ENCODE data around the gene WDR38.

The WDR38 gene

DNA sequence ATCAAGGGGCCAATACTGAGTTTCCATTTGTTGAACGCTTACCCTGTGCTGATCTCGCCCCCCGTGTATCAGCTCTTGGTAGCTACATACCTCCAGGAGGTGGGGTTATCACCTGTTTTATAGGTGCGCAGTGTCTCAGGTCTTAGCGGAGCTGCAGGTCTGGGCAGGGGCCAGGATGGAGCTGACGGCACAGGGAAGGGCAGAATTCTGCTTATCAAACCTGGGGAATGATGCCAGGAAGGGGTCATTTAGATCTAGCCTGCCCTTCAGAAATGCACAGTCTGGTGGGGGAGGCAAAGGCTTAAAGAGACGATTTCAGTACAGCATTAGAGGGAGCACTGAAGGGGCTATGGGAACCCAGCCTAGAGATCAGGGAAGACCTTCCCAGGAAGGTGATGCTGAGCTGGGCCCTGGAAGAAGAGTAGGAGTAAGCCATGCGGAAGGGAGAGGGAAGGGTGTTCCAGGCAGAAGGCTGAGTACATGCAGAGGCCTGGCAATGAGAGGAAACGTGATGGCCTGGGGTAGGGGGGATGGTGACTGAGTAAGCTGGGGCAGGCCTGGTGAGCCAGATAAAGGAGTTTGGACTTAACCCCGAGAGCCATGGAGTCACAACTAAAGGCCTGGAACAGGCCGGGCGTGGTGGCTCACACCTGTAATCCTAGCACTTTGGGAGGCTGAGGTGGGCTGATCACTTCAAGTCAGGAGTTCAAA lies 44.9 kb upstream of the WDR38 start:
- no peak for TF ChIP-seq EZH2phosphoT487 (IDR thresholded peaks at IDR 0.05; ENCODE audit: borderline replicate concordance, low read length)
- TF ChIP-seq, protein P1, sequence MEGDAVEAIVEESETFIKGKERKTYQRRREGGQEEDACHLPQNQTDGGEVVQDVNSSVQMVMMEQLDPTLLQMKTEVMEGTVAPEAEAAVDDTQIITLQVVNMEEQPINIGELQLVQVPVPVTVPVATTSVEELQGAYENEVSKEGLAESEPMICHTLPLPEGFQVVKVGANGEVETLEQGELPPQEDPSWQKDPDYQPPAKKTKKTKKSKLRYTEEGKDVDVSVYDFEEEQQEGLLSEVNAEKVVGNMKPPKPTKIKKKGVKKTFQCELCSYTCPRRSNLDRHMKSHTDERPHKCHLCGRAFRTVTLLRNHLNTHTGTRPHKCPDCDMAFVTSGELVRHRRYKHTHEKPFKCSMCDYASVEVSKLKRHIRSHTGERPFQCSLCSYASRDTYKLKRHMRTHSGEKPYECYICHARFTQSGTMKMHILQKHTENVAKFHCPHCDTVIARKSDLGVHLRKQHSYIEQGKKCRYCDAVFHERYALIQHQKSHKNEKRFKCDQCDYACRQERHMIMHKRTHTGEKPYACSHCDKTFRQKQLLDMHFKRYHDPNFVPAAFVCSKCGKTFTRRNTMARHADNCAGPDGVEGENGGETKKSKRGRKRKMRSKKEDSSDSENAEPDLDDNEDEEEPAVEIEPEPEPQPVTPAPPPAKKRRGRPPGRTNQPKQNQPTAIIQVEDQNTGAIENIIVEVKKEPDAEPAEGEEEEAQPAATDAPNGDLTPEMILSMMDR (IDR thresholded peaks at IDR 0.05; ENCODE audit: low read depth, low read length, poor library complexity, severe bottlenecking), result no peak
- Histone ChIP-seq H3K27ac (ENCODE audit: low read depth, low read length) (no peak overlapping the region), H3K36me3 (ENCODE audit: control insufficient read depth, low read length) (no peaks in the 10 kb centered on the region), H3F3A (ENCODE audit: control insufficient read depth, insufficient read depth) (no peaks in the 10 kb centered on the region), H4K20me1 (ENCODE audit: control insufficient read depth, insufficient read depth, low read depth, low read length) (no peaks in the 10 kb centered on the region), H3K9me3 (ENCODE audit: control insufficient read depth, insufficient read depth, low read length) (no peaks in the 10 kb centered on the region), H3K4me2 (ENCODE audit: low read length) (no peak overlapping the region), H3K9me2 (replicated peaks; ENCODE audit: control insufficient read depth, low read length) (no peaks in the 10 kb centered on the region), H3K4me1 (ENCODE audit: control insufficient read depth, low read length) (no peaks in the 10 kb centered on the region), H3K4me3 (ENCODE audit: low read length) (no peak overlapping the region), H3K27me3 (ENCODE audit: control insufficient read depth, low read length) (peaks cover under 1% of the 10 kb centered on the region), H3K79me2 (ENCODE audit: control insufficient read depth, low read length) (no peaks in the 10 kb centered on the region)

DNA sequence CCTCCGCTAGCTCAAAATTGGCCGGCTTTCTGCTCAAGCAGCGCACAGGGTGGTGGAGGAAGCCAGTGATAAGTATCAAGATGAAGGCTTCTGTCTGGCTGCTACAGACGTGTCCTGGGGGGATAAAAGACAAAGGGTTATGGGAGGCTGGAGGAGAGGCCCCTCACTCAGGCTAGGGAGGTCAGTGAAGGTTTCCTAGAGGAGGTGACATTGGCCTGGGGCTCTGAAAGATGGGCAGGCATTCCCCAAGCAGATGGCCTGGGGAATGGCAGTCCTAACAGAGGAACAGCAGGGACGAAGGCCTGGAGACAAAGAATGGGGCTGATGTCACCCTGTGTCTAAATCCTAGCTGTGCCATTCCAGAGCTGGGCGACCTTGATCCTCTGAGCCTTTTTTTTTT lies 44.0 kb upstream of the WDR38 start:
- H3K27me3 ChIP-seq (ENCODE audit: control insufficient read depth, low read length), result peaks cover 9% of the 10 kb centered on the region
- H4K20me1 ChIP-seq (ENCODE audit: control insufficient read depth, insufficient read depth, low read depth, low read length), result no peaks in the 10 kb centered on the region
- no peaks in the 10 kb centered on the region for H3F3A ChIP-seq (ENCODE audit: control insufficient read depth, insufficient read depth)
- no peaks in the 10 kb centered on the region for H3K9me3 ChIP-seq (ENCODE audit: control insufficient read depth, insufficient read depth, low read length)
- no peaks in the 10 kb centered on the region for H3K4me1 ChIP-seq (ENCODE audit: control insufficient read depth, low read length)
- no peak overlapping the region for H3K4me3 ChIP-seq (ENCODE audit: low read length)
- no peak overlapping the region for H3K4me2 ChIP-seq (ENCODE audit: low read length)
- no peaks in the 10 kb centered on the region for H3K36me3 ChIP-seq (ENCODE audit: control insufficient read depth, low read length)
- H3K27ac ChIP-seq (ENCODE audit: low read depth, low read length), result no peak overlapping the region
- no peaks in the 10 kb centered on the region for H3K79me2 ChIP-seq (ENCODE audit: control insufficient read depth, low read length)
- TF ChIP-seq EZH2phosphoT487 (IDR thresholded peaks at IDR 0.05; ENCODE audit: borderline replicate concordance, low read length), result no peak
- TF ChIP-seq, protein P1 (IDR thresholded peaks at IDR 0.05; ENCODE audit: low read depth, low read length, poor library complexity, severe bottlenecking), result no peak
- H3K9me2 ChIP-seq (replicated peaks; ENCODE audit: control insufficient read depth, low read length), result no peaks in the 10 kb centered on the region

DNA sequence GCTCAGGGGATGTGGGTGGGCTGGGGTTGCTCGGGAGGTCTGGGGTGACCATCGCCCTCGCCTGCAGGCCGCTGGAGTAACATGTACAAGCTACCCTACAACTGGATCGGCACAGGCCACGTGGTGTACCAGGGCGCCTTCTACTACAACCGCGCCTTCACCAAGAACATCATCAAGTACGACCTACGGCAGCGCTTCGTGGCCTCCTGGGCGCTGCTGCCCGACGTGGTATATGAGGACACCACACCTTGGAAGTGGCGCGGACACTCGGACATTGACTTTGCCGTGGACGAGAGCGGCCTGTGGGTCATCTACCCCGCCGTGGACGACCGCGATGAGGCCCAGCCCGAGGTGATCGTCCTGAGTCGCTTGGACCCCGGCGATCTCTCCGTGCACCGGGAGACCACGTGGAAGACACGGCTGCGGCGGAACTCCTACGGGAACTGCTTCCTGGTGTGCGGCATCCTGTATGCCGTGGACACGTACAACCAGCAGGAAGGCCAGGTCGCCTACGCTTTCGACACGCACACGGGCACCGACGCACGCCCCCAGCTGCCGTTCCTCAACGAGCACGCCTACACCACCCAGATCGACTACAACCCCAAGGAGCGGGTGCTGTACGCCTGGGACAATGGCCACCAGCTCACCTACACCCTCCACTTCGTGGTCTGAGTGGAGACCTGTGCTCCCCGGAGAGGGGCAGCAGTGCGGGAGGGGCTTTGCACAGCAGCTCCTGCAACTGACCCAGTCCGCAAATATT lies 43.3 kb upstream of the WDR38 start:
- Histone ChIP-seq H3K9me3 (ENCODE audit: control insufficient read depth, insufficient read depth, low read length) (no peaks in the 10 kb centered on the region), H3K4me1 (ENCODE audit: control insufficient read depth, low read length) (no peaks in the 10 kb centered on the region), H3K4me2 (ENCODE audit: low read length) (no peak overlapping the region), H3K27ac (ENCODE audit: low read depth, low read length) (no peak overlapping the region), H4K20me1 (ENCODE audit: control insufficient read depth, insufficient read depth, low read depth, low read length) (no peaks in the 10 kb centered on the region), H3K36me3 (ENCODE audit: control insufficient read depth, low read length) (no peaks in the 10 kb centered on the region), H3K79me2 (ENCODE audit: control insufficient read depth, low read length) (no peaks in the 10 kb centered on the region), H3K4me3 (ENCODE audit: low read length) (no peak overlapping the region), H3K27me3 (ENCODE audit: control insufficient read depth, low read length) (peaks cover 9% of the 10 kb centered on the region), H3K9me2 (replicated peaks; ENCODE audit: control insufficient read depth, low read length) (no peaks in the 10 kb centered on the region), H3F3A (ENCODE audit: control insufficient read depth, insufficient read depth) (no peaks in the 10 kb centered on the region)
- TF ChIP-seq, protein P1 (IDR thresholded peaks at IDR 0.05; ENCODE audit: low read depth, low read length, poor library complexity, severe bottlenecking), result no peak
- no peak for TF ChIP-seq EZH2phosphoT487 (IDR thresholded peaks at IDR 0.05; ENCODE audit: borderline replicate concordance, low read length)
